GM15510 (cell line): ENCODE measurements around the gene FAM25C.
"Not testable (repeated sequence)": the region's sequence is repeated elsewhere in the genome, so short reads cannot be mapped to it uniquely, and the experiment has no call there.

Experiments
- POLR2A ChIP-seq: IDR thresholded peaks from 3 replicates; pipeline ENCODE4 v1.6.1; 2011; ENCODE audit warnings: borderline replicate concordance; ENCODE audit not compliant: insufficient read length; ENCODE audit errors: extremely low read depth

The FAM25C gene

DNA sequence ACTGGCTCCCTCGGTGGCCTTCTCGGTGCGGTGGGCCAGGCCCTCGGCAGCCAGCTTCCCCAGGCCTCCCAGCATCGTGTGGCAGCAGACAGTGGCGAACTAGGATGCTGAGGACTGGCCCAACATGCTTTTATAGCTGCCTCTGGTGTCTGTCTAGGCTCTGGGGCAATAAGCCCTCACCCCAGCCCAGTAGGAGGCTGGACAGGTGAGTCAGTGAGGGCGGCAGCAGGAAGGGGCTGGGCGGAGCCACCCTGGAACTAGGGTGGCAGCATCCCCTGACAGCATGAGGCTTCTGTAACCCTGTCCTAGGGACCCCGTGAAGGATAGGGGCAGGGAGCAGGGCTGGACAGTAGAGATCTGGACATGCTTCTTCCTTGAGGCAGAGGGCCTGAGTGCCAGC is at the start of gene FAM25C:
TSS of gene FAM25C (minus strand) at position 101 of the 400 bp plus-strand sequence. CDS start at position 75, 26 bp downstream.
- not testable (repeated sequence) for TF ChIP-seq POLR2A
